SIG-M5 treated with dmso at 0.1 percent for 504 hours (cell line): ENCODE data around the gene NCAM1.

ENCODE experiments used
- DNase-seq: peaks from one replicate; lab custom pipeline; 2025; ENCODE audit not compliant: unreplicated experiment; lab: John Stamatoyannopoulos, UW

The NCAM1 gene

DNA sequence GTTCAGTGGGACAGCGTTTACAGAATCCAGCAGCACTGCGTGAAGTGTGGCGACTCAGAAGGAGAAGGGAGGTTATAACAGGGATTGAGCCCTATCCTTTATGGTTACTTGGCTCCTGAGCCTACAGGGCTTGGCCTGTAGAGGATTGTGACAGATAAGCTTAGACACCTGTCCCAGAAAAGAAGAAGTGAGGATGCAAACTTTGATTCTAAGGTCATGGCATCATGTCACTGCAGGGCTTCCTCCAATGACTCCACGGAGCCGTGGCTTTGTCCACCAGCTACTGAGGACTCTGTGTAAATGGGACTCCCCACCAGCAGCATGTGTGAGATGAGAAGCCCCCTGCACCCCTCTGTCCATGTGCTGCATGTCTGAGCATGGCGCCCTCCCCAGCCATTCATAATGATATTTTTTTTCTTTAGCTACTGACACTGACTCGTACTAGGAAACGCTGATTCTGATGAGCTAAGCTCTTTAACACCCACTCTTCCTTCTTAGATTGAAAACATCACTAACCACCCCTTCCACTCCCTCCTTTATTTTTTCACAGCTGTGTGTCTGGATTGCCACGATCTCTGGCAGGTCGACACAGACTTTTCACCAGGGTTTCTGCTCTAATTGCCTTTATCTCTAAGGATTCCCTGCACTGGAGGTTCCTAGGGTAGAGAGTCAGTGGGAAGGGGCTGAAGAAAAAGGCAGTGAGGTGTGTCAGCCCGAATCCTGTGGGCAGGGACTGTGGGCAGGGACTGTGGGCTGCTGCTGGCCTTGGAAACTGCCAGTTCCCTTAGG, 287.7 kb downstream of the NCAM1 start:
- DNase-seq = no peak

DNA sequence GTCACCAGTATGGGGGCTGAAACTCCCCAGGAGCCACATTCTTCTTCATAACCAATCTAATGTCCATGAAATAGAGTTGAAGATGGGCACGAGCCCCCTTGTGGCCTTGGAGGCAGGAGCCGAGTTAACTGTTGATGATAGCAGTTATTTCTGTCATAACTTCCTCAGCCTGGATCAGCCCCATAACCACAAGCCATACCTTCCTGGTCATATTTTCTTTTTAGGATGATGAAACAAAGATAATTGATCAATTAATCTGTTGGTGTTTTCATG, 288.2 kb downstream of the NCAM1 start:
- no peak for DNase-seq

DNA sequence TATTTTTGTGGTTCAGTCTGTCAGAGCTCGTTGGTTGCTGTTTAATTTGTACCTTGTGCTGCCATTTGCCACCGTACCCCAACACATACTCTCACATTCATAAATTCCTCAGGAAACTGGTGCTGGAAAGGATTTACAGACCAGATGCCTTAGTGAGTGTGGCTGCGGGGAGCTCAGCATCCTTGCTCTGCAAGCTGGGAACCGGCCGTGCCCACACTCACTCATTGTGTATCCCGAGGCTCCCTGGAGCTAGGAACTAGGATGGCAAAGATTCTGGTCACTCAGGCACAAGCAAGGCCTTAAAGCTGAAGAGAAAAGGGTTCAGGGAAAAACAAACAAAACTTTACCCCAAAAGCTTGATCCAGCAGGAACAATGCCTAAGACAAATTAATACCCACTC, 288.6 kb downstream of the NCAM1 start:
- no peak for DNase-seq

DNA sequence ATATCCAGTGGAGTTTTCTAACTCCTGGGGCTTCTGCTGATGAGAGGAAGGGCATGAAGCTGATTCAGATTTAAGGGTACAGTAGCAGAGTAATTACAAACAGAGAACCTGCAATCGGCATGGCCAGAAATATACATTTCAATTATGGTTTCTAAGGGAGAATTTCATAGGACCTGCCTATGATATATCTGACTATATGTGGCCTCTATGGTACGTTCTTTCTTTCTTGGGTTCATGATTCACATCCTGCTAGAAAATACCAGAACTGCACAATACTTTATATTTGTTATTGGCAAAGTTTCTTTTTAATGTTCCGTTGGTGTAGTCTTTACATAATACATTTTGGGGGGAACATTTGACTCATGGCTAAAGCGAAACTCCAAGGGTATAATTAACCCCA, 290.1 kb downstream of the NCAM1 start:
- DNase-seq = no peak

DNA sequence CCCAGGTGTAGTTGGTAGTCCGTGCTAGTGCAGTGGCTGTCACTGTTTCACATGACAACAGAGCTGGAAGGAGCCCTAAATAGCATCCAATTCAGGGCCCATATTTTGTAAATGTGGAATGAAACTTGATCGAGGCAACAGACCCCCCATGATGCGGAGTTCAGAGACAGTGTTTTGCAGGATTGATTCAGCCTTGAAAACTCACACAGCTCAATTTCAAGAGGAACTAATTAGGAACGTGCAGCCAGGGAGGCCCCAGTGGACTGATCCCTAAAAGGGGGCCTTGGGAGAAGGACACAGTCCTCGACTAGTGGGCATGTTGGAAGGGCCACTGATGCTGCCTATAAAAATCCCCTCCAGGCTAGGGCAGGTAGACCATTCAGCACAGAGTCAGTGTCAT, 292.2 kb downstream of the NCAM1 start:
- no peak for DNase-seq

DNA sequence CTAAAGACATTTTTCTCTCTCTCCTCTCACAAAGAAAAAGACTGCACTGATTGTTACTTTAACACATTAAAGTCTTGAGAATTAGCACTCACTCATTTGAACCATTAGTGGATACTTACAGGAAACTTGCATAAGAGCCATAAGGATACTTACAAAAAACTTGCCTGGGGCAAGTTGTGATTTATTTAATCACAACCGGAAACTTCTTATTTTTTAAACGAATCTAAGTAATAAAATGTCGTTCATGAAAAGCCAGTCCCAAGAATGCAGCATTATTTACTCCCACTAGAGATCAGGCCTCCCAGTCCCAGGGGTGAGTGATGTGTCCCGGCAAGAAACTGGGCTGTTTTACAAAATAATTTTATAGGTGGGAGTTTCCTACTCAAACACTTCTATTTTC, 293.9 kb downstream of the NCAM1 start:
- no peak for DNase-seq

DNA sequence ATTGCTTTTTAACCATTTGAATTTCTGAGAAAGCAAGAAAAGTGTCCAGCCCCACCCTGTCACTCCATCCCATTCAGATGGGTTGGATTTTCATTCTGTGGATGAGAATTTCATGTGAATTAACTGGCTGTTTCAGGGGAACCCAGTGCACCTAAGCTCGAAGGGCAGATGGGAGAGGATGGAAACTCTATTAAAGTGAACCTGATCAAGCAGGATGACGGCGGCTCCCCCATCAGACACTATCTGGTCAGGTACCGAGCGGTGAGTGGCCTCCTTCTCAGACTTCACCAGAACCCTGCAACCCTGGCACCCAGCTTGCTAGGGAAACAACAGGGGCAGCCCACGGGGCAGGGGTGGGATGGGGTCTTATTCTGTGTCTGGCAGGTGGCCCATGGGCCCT, 294.5 kb downstream of the NCAM1 start:
- no peak for DNase-seq

DNA sequence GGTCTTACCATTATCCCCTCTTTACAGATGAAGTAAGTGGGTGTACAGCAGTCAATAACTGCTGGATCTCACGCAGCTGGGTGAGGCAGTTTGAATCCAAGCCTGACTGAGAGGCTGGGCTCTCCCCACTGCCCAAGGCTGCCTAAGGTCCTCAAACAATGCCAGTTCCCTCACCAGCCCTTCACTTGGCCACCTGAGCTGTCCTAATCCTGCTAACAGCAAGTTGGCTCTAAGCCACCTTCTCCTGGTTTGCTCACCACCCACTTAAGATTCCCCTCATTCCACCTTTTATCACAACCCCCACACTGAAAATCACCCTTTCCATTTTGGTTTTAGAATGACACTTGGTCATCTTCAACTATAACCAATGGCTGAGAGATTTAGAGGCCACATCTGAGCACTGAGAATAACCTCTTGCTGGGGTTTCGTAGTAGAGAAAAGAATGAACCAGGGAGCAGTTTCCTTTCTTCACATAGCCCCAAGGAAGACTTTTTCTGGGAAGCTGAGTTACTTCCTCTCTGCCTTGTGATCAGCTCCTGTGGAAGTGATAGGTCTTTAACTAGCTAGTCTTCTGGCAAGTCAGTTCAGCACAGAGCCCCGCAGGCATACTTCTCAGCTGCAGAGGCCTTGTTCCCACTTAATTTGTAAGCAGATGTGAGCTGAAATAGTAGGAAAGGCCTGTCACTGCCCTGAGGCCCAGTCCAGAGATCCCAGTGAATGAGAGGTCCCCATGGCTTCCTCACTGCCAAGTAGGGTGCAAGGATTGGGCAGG, 295.4 kb downstream of the NCAM1 start:
- DNase-seq = no peak

DNA sequence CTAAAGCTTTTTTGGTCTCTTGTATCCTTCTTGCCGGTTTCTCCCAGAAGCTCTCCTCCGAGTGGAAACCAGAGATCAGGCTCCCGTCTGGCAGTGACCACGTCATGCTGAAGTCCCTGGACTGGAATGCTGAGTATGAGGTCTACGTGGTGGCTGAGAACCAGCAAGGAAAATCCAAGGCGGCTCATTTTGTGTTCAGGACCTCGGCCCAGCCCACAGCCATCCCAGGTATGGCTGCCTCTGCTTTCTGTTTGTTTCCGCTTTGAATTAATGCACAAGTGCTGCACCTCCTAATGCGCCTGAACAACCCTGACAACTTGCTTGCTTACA, 298.8 kb downstream of the NCAM1 start:
- no peak for DNase-seq

DNA sequence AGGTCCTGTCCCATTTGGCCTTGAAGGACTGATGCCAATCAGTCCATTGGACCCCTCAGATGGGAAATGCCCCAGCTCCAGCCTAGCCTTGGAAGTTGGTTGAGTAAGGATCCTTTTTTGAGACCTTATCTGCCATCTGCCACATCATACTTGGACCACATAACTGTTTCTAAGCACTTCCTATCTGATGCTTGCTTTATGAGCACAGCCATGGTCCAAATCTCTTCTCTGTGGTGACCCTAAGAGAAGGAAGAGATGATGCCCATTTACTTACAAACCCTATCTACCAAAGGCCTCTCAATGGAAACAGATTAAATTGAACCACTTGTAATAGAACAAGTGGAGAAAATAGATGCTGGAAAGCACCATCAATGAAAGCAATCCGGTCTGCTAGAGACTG, 299.3 kb downstream of the NCAM1 start:
- no peak for DNase-seq

DNA sequence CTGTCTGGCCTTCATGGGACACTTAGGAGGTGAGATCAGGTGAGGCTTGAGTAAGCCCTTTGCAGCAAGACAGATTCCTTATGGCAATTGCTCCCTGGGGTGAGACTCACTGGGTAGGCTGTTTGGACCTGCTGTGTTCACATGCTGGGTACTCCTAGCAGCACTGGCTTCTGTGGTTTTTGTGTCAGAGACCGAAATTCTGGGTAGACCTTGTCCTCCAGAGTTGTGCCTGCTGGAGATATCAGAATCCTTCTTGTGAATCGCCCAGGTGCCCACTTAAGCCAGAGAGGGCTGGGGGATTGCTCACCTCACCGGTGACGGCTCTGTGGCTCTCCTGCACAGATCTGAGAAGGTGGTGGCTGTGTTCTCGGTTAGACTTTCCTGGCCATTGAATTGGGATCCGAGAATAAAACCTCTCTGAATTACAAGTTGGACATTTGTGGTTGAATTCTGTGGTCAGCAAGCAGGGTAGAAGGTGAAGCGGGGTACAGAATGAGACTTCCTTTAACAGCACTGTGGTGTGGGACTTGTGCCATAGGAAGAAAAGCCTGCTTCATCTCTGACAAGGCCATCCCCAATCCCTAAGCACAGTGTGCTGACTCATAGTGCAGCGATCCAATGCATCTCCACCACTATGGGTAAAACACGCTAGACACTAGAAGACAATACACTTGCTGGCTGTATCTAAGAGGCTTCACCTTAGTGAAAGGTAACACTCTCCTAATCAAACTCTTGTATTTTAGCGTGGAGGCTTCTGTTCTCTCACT, 300.7 kb downstream of the NCAM1 start:
- no peak for DNase-seq

DNA sequence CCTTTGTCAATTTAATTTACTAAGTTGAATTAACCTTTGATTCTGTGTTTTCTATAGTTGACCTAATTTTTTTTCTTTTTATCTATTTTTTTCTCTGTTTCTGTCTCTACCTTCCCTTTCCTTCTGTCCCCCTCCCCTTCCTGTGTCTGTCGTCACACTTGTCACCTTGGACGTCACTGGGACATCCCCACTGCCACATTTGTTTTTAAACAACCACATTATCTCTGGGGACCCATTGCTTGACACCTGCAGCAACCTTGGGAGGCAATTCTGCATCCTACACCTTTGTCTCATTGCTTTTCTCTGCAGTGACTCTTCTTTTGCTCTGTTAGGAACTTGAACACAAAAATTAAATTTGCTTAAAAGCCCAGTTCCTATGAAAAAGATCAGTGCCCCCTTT, 301.4 kb downstream of the NCAM1 start:
- no peak for DNase-seq

DNA sequence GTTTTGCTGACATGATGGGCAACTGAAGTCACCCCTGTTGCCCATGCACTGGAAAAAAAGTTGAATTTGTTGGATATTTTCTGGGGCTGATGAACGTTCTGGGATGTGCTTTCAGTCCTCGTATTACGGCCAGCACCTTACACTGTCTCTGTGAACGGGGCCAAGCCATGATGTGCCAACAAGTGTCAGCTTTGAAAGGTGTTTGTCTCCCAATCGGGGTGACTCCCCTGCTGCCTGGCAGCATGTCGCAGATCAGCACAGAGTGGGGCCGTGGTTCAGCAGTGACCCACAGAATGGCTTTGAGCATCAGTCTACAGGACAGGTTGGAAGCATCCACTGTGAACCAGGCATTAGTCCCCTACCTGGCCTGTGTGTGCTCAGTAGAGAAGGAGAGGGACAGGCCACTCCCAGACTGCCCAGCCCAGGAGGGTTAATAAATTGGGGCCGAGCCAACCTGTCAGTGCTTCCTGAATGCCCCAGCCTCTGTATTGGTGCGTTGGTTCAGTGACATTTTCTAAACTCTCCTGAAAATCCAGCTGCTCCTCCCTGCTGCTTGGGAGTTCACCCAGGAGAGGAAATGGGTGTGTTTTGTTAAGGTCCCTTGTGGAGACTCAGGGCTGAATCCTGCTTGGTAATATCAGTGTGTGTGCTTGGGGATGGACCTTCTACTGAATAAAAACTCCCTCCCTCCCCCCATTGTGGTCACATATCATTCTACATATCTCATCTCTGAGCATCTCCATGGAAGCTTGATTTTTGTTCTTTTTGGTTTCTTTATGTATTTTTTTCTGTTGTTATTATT, 302.4 kb downstream of the NCAM1 start:
- no peak for DNase-seq

DNA sequence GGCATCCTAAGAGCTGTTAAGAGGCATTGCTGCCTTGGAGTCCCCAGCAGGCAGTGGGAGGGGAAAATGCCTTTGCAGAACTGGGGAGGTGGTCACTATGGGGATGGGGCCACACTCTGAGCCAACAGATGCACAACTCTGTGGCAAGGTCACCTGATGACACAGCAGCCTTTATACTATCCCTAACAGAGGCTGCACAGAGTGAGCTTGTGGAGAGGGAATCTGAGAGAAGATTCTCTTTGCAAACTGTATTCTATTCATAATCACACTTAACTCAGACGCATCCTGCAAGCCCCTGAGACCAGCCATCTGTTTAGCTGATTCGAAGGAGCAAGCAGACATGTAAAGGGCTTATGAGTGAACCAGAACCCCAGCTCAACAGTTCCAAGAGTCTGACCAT, 304.1 kb downstream of the NCAM1 start:
- DNase-seq = no peak

DNA sequence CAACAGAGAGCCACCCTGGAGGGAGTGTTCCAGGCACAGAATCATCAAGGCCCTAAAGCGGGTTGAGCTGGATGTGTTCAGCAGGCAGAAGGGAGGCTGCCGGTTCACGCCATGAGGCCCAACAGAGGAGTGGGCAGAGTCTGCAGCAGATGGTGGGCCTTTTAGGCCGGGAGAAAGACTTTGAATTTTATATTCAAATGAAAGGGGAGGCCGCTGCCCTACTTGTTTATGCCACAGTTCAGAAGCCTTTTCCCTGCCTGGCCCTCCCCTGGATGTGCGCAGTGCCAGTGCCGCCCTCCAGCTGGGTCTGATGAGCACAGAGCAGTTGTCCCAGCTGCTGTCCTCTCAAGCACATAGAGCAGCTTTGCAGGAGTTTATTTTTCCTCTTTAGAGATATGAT, 306.3 kb downstream of the NCAM1 start:
- no peak for DNase-seq

DNA sequence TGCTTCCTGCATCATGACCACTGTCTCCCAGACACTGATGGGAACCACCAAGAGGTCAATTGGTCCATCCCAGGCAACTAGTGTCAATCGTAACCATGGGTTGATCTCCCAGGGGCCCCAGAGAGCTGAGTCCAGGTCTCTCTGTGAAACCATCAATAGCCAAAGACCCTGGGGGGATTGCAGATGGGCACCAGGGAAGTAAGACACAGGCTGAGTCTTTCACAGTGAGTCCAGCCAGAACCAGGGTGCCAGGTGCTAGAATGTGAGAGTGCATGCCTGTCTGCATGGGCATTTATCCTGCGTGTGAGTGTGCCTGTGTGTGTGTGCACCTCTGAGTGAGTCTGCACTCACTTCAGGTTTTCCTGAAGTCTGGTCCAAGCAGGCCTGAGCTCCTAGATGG, 307.9 kb downstream of the NCAM1 start:
- DNase-seq = no peak

DNA sequence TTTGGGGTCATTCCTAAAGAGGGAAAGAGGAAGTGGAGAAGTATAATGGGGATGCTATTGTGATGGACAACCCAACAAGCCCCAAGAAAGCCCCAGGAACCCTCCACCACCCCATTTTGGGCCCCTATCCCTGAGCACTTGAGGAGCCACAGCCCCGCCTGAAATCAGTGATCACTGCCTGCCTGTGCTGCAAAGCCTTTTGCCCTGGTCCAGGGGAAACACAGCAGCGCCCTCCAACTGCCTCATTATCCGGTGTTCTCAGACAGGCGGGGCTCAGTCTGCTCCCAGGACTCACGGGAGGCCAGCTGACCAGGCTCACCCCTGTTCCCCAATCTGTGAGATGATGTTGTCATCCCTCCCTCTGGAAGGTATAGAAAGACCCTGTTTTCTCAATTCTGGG, 308.4 kb downstream of the NCAM1 start:
- DNase-seq = no peak

DNA sequence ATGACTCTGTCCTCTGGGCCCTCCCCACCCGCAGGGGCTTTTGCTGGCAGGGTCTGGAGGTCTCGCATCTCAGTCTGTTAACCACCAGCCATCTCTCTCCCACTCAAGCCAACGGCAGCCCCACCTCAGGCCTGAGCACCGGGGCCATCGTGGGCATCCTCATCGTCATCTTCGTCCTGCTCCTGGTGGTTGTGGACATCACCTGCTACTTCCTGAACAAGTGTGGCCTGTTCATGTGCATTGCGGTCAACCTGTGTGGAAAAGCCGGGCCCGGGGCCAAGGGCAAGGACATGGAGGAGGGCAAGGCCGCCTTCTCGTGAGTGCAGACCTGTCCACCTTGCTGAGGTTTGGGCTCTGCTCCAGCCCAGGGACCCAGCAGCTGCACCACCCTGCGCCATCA, 308.9 kb downstream of the NCAM1 start:
- DNase-seq = no peak

DNA sequence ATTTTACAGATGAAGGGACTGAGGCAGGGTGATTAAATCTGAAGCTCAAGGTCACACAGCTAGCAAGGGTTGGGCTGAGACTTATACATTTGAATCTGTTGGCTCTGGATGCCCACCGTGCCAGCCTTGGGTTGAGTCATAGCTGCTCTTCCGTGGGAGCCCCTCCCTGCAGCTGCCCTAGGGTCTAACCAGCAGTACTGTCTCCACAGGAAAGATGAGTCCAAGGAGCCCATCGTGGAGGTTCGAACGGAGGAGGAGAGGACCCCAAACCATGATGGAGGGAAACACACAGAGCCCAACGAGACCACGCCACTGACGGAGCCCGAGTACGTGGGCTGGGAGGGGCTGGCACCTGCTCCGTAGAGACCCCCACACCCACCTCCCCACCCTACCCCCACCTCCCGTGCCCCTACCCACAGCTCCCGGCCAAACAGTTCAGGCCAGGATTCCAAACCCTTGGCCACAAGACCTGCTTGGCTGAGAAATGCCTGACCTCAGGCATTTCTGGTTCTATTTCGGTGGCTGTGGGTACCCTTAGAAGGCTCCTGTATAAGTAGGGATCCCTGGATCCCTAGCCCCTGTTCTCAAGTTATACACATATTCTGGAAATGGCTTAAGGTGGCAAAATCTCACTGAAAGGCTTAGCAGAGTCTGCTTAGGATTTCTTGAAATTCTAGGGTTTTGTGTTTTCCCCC, 310.5 kb downstream of the NCAM1 start:
- no peak for DNase-seq

DNA sequence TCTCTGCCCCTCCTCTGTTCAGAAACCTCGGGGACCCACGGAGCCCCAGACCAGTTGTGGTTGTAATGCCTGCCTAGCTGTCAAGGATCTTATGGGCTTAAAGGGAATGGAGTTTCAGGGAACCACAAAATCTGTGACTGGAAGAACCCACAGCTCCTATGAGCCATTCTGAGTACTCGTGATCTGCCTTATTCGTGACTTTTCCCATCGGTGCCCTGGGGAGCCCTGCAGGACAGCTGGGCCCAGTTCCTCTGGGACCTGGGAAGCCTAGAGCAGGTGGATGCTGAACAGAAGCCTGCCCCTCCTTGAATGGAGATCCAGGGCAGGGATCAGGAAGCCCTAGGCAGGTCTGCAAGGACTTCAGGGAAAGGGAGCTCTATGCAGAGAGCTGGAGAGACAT, 311.1 kb downstream of the NCAM1 start:
- no peak for DNase-seq
